Measurements from ENCODE around the gene TXNL4A.

GRCh38 chr18:79944746-79945117 is 43.6 kb downstream of the TXNL4A start:
- TF ChIP-seq CTCF (IDR thresholded peaks at IDR 0.05; ENCODE audit: borderline replicate concordance, extremely low read depth, low read length, poor library complexity, severe bottlenecking) (no peak), EZH2 (IDR thresholded peaks at IDR 0.05; ENCODE audit: borderline replicate concordance, low read depth, low read length, severe bottlenecking) (no peak)

All from DND-41 (cell line).